K562 (cell line): Measurements from ENCODE around the gene CD300LB. TPM values are rescaled to one million over a fixed set of nuclear protein-coding genes. Genes with fewer than 3 reads are reported as not detected.

Source experiments
- ATAC-seq: fragments of 200-7000 bp; cut with Tn5 transposase; 3 replicates; pipeline ENCODE4 v1.9.1; 2020; ENCODE audit warnings: moderate library complexity
- BruUV-seq: library from RNA; stranded (reverse); fragments of 400-500 nt; replicated peaks from 2 replicates; lab custom pipeline; 2021; lab: Mats Ljungman, UMichigan
- CTCF ChIA-PET: fragments of 300-600 bp; formaldehyde crosslinking; extraction: SDS; loops from one replicate; lab custom pipeline; 2021; ENCODE audit warnings: low intra/inter-chr PET ratio; lab: Yijun Ruan, JAX
- POLR2A ChIA-PET: fragments of 300-600, 350-650 bp; sonication (Branson Sonifier 250); formaldehyde crosslinking; extraction: SDS; loops from one replicate; lab custom pipeline; 2021; ENCODE audit warnings: antibody characterized with exemption, inconsistent platforms; lab: Yijun Ruan, JAX
- DNase-seq, 4 experiments: peaks; one replicate each; pipeline versions ENCODE4 v3.0.0 to v3.0.0-alpha.2; 2011 to 2018; ENCODE audit warnings: low spot score in 3 of 4, mixed read lengths in 3 of 4; ENCODE audit errors: extremely low read depth in 1 of 4
- FAIRE-seq: peaks from 2 replicates; lab custom pipeline; 2011; peaks lifted over from hg19 to GRCh38; lab: Jason Lieb, UNC
- H2AFZ ChIP-seq: 2 replicates; pipeline ENCODE4 v1.6.0; 2011; ENCODE audit warnings: low read depth, low read length, control low read depth, inconsistent platforms
- H3K27ac ChIP-seq: fragments of 200-600 bp; 3 replicates; pipeline ENCODE4 v1.8.0; 2011; ENCODE audit warnings: low read depth, mild to moderate bottlenecking, control low read depth, inconsistent platforms, low read length, moderate library complexity, mixed read lengths; ENCODE audit errors: extremely low read depth
- H3K27me3 ChIP-seq, 2 experiments: fragments of 300-600 bp in 1 of 2; 2 replicates in 1 of 2; 3 replicates in 1 of 2; pipeline versions ENCODE4 v1.6.0 to v1.8.0; 2011; ENCODE audit warnings: inconsistent platforms in 2 of 2, low read length in 2 of 2, mild to moderate bottlenecking in 1 of 2, mixed read lengths in 1 of 2, moderate library complexity in 1 of 2; ENCODE audit not compliant: control insufficient read depth in 2 of 2, insufficient read depth in 2 of 2
- H3K36me3 ChIP-seq: fragments of 300-600 bp; 3 replicates; pipeline ENCODE4 v1.8.0; 2011; ENCODE audit warnings: mild to moderate bottlenecking, low read length, inconsistent platforms; ENCODE audit not compliant: control insufficient read depth, insufficient read depth
- H3K4me1 ChIP-seq, 2 experiments: fragments of 200-600 bp in 1 of 2; replicated peaks in 1 of 2; 2 replicates in 1 of 2; 3 replicates in 1 of 2; pipeline versions ENCODE4 v1.5.1 to v1.8.0; 2011; ENCODE audit warnings: inconsistent platforms in 2 of 2, low read length in 2 of 2, mild to moderate bottlenecking in 1 of 2, mixed read lengths in 1 of 2, moderate library complexity in 1 of 2; ENCODE audit not compliant: control insufficient read depth in 2 of 2, insufficient read depth in 2 of 2
- H3K4me2 ChIP-seq: 2 replicates; pipeline ENCODE4 v1.6.1; 2011; ENCODE audit warnings: low read length, control low read depth, inconsistent platforms, mixed read lengths; ENCODE audit not compliant: insufficient read depth
- H3K4me3 ChIP-seq: fragments of 200-600 bp; sonication (generic), shearing (Covaris generic); 2 replicates; pipeline ENCODE4 v1.5.1; 2016; ENCODE audit warnings: control low read depth, inconsistent platforms
- H3K79me2 ChIP-seq: fragments of 200-600 bp; 3 replicates; pipeline ENCODE4 v1.8.0; 2011; ENCODE audit warnings: low read length, inconsistent platforms; ENCODE audit not compliant: control insufficient read depth, insufficient read depth
- H3K9ac ChIP-seq, 2 experiments: 2 replicates each; pipeline versions ENCODE4 v1.6.0 to v1.6.1; 2011; ENCODE audit warnings: low read depth in 2 of 2, low read length in 2 of 2, control low read depth in 1 of 2, inconsistent platforms in 1 of 2, mild to moderate bottlenecking in 1 of 2, mixed read lengths in 1 of 2; ENCODE audit not compliant: insufficient read depth in 1 of 2
- H3K9me1 ChIP-seq: one replicate; pipeline ENCODE4 v1.6.0; 2011; ENCODE audit warnings: inconsistent platforms, mild to moderate bottlenecking, low read length, moderate library complexity; ENCODE audit not compliant: control insufficient read depth, insufficient read depth
- H3K9me3 ChIP-seq: replicated peaks from 2 replicates; pipeline ENCODE4 v1.5.1; 2011; ENCODE audit warnings: low read depth, low read length, inconsistent platforms; ENCODE audit not compliant: control insufficient read depth, insufficient read depth
- H4K20me1 ChIP-seq: replicated peaks from 2 replicates; pipeline ENCODE4 v1.6.1; 2011; ENCODE audit warnings: low read length, inconsistent platforms, mixed read lengths; ENCODE audit not compliant: control insufficient read depth, insufficient read depth
- HMGXB4 ChIP-seq: sonication (generic); formaldehyde crosslinking; IDR thresholded peaks from 2 replicates; pipeline ENCODE4 v1.8.1; 2023; ENCODE audit warnings: mild to moderate bottlenecking, missing genetic modification reagents
- NCOA4 ChIP-seq: fragments of 450-650 bp; IDR thresholded peaks from 2 replicates; pipeline ENCODE4 v1.6.1; 2018; ENCODE audit warnings: mild to moderate bottlenecking; ENCODE audit not compliant: partially characterized antibody
- RBM17 ChIP-seq: fragments of 200-400 bp; formaldehyde crosslinking; IDR thresholded peaks from 2 replicates; pipeline ENCODE4 v1.6.1; 2017; ENCODE audit warnings: low read depth, mild to moderate bottlenecking, low read length, borderline replicate concordance
- TAF1 ChIP-seq: IDR thresholded peaks from 2 replicates; pipeline ENCODE4 v1.6.1; 2011; ENCODE audit warnings: mild to moderate bottlenecking, low read length, moderate library complexity; ENCODE audit not compliant: insufficient read depth, control insufficient read depth, severe bottlenecking; ENCODE audit errors: extremely low read depth
- TCF3 ChIP-seq: sonication (generic); formaldehyde crosslinking; IDR thresholded peaks from 2 replicates; pipeline ENCODE4 v1.4.0; 2020; ENCODE audit warnings: mild to moderate bottlenecking, missing genetic modification reagents
- XRCC3 ChIP-seq: fragments of 450-650 bp; IDR thresholded peaks from 2 replicates; pipeline ENCODE4 v1.6.1; 2017; ENCODE audit warnings: mild to moderate bottlenecking, moderate library complexity
- ZNF561 ChIP-seq: fragments of 450-650 bp; formaldehyde crosslinking; conservative IDR thresholded peaks from 2 replicates; pipeline ENCODE4 v1.4.0; 2020; ENCODE audit warnings: mild to moderate bottlenecking, moderate library complexity
- WGBS: fragments of 100-300 bp; shearing (Covaris generic); methylation state at CpG from one replicate; pipeline ENCODE4 v1.1.6; 2016; ENCODE audit warnings: low coverage, mixed read lengths; ENCODE audit not compliant: insufficient coverage; ENCODE audit errors: missing lambda C conversion rate; 5-methylcytosine and 5-hydroxymethylcytosine counted together
- in situ Hi-C: fragments of 300-500 bp; cut with MboI; formaldehyde crosslinking; loops from 4 replicates; pipeline ENCODE4 v1.15.0; 2018; ENCODE audit warnings: inconsistent platforms, mixed read lengths
- intact Hi-C: fragments of 100-400 bp; cut with micrococcal nuclease; formaldehyde crosslinking; loops from 2 replicates; pipeline ENCODE4 v1.14.2; 2022
- polyA plus RNA-seq, 8 experiments: library from polyadenylated mRNA; depleted of rRNA in 4 of 8; stranded (reverse) in 5 of 8; unstranded in 3 of 8; fragments of >200 nt; fragmentation: Nextera tagmentation in 2 of 8; fragmentation: Illumina TruSeq in 1 of 8; extraction: Ambion mirVana in 2 of 8; extraction: Trizol in 1 of 8; gene quantifications; 2 replicates each; pipeline versions ENCODE4 v1.2.1 to v1.2.3, GENCODE V29; 2011 to 2014; ENCODE audit warnings: inconsistent platforms in 1 of 8, missing spikeins in 1 of 8
- total RNA-seq, 7 experiments: library from RNA; depleted of rRNA in 6 of 7; stranded (reverse); fragments of >200 nt in 6 of 7; fragmentation: Illumina TruSeq in 2 of 7; extraction: Trizol in 2 of 7; gene quantifications; 2 replicates each; pipeline versions ENCODE4 v1.2.1 to v1.2.3, GENCODE V29; 2011 to 2021; ENCODE audit warnings: low replicate concordance in 1 of 7
- TF ChIP-seq, protein P1 (sequence below), 3 experiments: fragments of 200-800 bp in 1 of 3; sonication (Bioruptor generic) in 1 of 3; sonication (generic) in 1 of 3; formaldehyde crosslinking in 1 of 3; IDR thresholded peaks; 2 replicates each; pipeline versions ENCODE4 v1.6.1 to v1.8.0; 2016 to 2022; ENCODE audit warnings: mild to moderate bottlenecking in 2 of 3, missing compliant biosample characterization in 2 of 3, missing genetic modification characterization in 2 of 3, missing genetic modification reagents in 1 of 3
- TF ChIP-seq, protein P2 (sequence below), 2 experiments: fragments of 450-650 bp in 1 of 2; sonication (generic) in 1 of 2; formaldehyde crosslinking in 1 of 2; IDR thresholded peaks in 1 of 2; conservative IDR thresholded peaks in 1 of 2; 2 replicates each; pipeline versions ENCODE4 v1.6.1 to v1.8.1; 2016 to 2023; ENCODE audit warnings: mild to moderate bottlenecking in 2 of 2, moderate library complexity in 2 of 2, inconsistent platforms in 1 of 2, missing genetic modification reagents in 1 of 2

The CD300LB gene
- total and polyA plus RNA-seq, 9 of the 15 experiments (the other 6 are each of a cell fraction or from before 2014, with no cell fraction given): not detected

DNA sequence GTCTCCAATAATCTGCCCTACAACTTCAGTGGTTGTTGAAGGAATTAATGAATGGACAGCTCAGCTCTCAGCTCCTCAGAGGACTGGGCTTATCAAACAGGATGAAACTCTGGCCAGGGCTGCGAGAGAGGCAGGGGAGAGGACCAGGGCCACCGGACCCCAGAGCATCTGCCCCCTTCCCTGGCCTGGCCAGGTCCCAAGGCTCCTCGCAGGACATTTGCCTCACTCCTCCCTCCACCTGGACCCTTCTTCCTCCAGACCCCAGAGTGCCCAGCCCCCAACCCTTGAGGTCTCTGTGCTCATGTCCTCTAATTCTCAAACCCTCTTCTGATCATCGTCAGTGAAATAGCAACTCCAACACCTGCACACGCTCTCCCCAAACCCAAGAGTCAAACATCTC lies 10.9 kb upstream of the CD300LB start (continued):
- TF ChIP-seq, protein P1, sequence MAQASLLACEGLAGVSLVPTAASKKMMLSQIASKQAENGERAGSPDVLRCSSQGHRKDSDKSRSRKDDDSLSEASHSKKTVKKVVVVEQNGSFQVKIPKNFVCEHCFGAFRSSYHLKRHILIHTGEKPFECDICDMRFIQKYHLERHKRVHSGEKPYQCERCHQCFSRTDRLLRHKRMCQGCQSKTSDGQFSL (CRISPR knock-in tag; IDR thresholded peaks at IDR 0.05): no peak
- TF ChIP-seq, protein P1 (tag; IDR thresholded peaks at IDR 0.05): no peak
- TF ChIP-seq XRCC3 (no peak), NCOA4 (no peak), TCF3 (CRISPR knock-in tag) (no peak)
- TF ChIP-seq, protein P2, sequence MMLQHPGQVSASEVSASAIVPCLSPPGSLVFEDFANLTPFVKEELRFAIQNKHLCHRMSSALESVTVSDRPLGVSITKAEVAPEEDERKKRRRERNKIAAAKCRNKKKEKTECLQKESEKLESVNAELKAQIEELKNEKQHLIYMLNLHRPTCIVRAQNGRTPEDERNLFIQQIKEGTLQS (IDR thresholded peaks at IDR 0.05): no peak
- TF ChIP-seq, protein P2 (CRISPR knock-in tag; conservative IDR thresholded peaks at IDR 0.05): no peak

GRCh38 chr17:74541176-74542111 lies 10.2 kb upstream of the CD300LB start:
- Histone ChIP-seq H3K9me1 (no peaks in the 10 kb centered on the region), H3K9me3 (no peaks in the 10 kb centered on the region), H3K4me2 (no peak overlapping the region), H3K9ac (no peak overlapping the region), H3K36me3 (no peaks in the 10 kb centered on the region), H4K20me1 (no peaks in the 10 kb centered on the region; the same call in 1 of the 2 replicates), H3K27me3 (peaks cover 0 to 76% of the 10 kb centered on the region in 2 experiments; a peak in 3 of 5 replicates), H3K27ac (no peak overlapping the region), H3K4me1 (no peaks in the 10 kb centered on the region; a peak in 1 of 5 replicates), H2AFZ (no peak overlapping the region), H3K4me3 (no peak overlapping the region), H3K79me2 (no peaks in the 10 kb centered on the region)
- WGBS: 1% methylated on average over 21 of the region's 23 CpGs
- ChIA-PET CTCF (no interaction called here), POLR2A (no interaction called here)
- intact Hi-C loops (no loop called here), in situ Hi-C loops (no loop called here)
- no peak for FAIRE-seq
- TF ChIP-seq RBM17: no peak
- TF ChIP-seq ZNF561 (CRISPR knock-in tag): no peak
- no peak for TF ChIP-seq HMGXB4
- no peak for TF ChIP-seq TAF1
- BruUV-seq: no TSS peak
- ATAC-seq: no peak
- no peak for DNase-seq
